Parathyroid adenoma (tissue), 2 donors: Measurements from ENCODE around the gene DIAPH2.

ENCODE experiments used
- H2AFZ ChIP-seq: fragments of 300-600 bp; sonication (generic); one replicate; pipeline ENCODE4 v1.7.0; 2017; ENCODE audit warnings: antibody characterized with exemption, mild to moderate bottlenecking
- H3K27ac ChIP-seq: fragments of 300-600 bp; sonication (generic); one replicate; pipeline ENCODE4 v1.7.0; 2017
- H3K27me3 ChIP-seq: fragments of 300-600 bp; sonication (generic); one replicate; pipeline ENCODE4 v1.7.0; 2017; ENCODE audit warnings: low read length; ENCODE audit not compliant: control insufficient read depth, insufficient read depth
- H3K36me3 ChIP-seq: fragments of 300-600 bp; sonication (generic); one replicate; pipeline ENCODE4 v1.7.0; 2017; ENCODE audit warnings: low read length; ENCODE audit not compliant: control insufficient read depth, insufficient read depth
- H3K4me1 ChIP-seq: fragments of 300-600 bp; sonication (generic); one replicate; pipeline ENCODE4 v1.7.0; 2017; ENCODE audit warnings: control low read depth
- H3K4me2 ChIP-seq: fragments of 300-600 bp; sonication (generic); one replicate; pipeline ENCODE4 v1.7.0; 2017; ENCODE audit warnings: low read length
- H3K4me3 ChIP-seq: fragments of 300-600 bp; sonication (generic); one replicate; pipeline ENCODE4 v1.7.0; 2017; ENCODE audit warnings: low read depth, low read length
- H3K79me2 ChIP-seq: fragments of 300-600 bp; sonication (generic); one replicate; pipeline ENCODE4 v1.7.0; 2017; ENCODE audit warnings: control low read depth
- H3K9ac ChIP-seq: fragments of 300-600 bp; sonication (generic); one replicate; pipeline ENCODE4 v1.7.0; 2017; ENCODE audit warnings: mild to moderate bottlenecking
- H3K9me3 ChIP-seq: fragments of 300-600 bp; sonication (generic); one replicate; pipeline ENCODE4 v1.7.0; 2017; ENCODE audit warnings: low read length; ENCODE audit not compliant: control insufficient read depth
- TF ChIP-seq, protein P1 (sequence below): fragments of 300-600 bp; sonication (generic); IDR thresholded peaks from one replicate; pipeline ENCODE4 v1.7.0; 2017; ENCODE audit warnings: antibody characterized with exemption, mild to moderate bottlenecking
- donor health status: primary hyperparathyroidism.

Gene DIAPH2

DNA sequence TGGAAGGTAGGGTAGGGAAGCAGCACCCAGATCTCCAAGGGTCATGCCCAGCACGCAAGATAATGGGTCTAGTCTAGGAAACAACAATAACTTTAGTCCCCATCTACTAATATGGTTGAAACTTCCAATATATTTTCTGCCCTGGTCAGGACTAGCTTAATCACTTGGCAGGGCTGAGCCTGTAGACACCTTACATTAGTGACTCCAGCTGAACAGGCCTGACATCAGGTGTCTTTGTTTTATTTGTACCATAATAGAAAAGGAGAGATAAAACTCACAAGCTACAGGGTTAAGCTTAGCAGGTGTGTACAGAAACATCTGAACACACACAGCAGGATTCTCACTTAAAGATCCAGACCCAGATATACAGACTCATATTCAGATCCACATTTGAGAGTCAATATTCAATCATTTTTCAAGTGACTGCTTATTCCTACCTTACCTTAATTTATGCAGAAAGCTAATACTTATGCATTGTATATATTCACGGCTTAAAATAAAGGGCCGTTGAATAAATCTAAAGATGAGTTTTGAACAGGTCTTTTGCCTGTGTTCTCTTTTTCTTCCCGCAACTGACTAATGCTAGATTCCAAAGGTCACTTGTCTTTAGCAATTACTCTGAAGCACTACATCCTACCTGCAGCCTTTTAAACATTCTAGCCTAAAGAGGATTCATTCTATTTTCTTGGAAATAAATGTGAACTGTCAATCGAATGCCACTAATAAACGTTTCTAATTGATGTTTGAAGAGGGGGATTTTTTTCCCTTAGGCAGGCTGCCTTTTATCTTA is 944.4 kb downstream of the DIAPH2 start:
- Histone ChIP-seq H2AFZ (no peak overlapping the region), H3K4me3 (no peak overlapping the region), H3K79me2 (no peaks in the 10 kb centered on the region), H3K36me3 (no peaks in the 10 kb centered on the region), H3K27ac (no peak overlapping the region), H3K4me1 (no peaks in the 10 kb centered on the region), H3K27me3 (no peaks in the 10 kb centered on the region), H3K9me3 (no peaks in the 10 kb centered on the region), H3K9ac (no peak overlapping the region), H3K4me2 (no peak overlapping the region)
- TF ChIP-seq, protein P1, sequence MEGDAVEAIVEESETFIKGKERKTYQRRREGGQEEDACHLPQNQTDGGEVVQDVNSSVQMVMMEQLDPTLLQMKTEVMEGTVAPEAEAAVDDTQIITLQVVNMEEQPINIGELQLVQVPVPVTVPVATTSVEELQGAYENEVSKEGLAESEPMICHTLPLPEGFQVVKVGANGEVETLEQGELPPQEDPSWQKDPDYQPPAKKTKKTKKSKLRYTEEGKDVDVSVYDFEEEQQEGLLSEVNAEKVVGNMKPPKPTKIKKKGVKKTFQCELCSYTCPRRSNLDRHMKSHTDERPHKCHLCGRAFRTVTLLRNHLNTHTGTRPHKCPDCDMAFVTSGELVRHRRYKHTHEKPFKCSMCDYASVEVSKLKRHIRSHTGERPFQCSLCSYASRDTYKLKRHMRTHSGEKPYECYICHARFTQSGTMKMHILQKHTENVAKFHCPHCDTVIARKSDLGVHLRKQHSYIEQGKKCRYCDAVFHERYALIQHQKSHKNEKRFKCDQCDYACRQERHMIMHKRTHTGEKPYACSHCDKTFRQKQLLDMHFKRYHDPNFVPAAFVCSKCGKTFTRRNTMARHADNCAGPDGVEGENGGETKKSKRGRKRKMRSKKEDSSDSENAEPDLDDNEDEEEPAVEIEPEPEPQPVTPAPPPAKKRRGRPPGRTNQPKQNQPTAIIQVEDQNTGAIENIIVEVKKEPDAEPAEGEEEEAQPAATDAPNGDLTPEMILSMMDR, result no peak

DNA sequence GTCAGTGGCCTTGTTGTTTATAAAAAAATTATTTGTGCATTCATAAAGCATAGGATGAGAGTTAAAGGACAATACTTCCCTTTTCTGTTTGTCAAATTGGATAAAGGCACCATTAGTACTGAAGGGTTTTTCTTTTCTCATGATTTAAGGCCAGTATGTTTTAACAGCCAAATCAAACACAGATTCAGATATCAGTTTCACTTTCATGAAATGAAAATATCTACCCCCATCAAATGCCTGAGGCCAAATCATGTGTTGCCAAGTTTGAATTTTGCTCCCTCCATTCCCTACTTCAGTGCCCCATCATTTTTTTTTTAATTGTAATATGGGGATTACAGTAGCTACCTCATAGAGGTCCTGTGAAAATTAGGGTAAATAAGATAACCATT is 944.9 kb downstream of the DIAPH2 start:
- no peak overlapping the region for H2AFZ ChIP-seq
- no peaks in the 10 kb centered on the region for H3K79me2 ChIP-seq
- H3K4me1 ChIP-seq, result no peaks in the 10 kb centered on the region
- H3K27ac ChIP-seq, result no peak overlapping the region
- no peaks in the 10 kb centered on the region for H3K36me3 ChIP-seq
- no peak overlapping the region for H3K4me2 ChIP-seq
- no peak overlapping the region for H3K9ac ChIP-seq
- TF ChIP-seq, protein P1, result no peak
- H3K4me3 ChIP-seq, result no peak overlapping the region
- no peaks in the 10 kb centered on the region for H3K9me3 ChIP-seq
- H3K27me3 ChIP-seq, result no peaks in the 10 kb centered on the region

DNA sequence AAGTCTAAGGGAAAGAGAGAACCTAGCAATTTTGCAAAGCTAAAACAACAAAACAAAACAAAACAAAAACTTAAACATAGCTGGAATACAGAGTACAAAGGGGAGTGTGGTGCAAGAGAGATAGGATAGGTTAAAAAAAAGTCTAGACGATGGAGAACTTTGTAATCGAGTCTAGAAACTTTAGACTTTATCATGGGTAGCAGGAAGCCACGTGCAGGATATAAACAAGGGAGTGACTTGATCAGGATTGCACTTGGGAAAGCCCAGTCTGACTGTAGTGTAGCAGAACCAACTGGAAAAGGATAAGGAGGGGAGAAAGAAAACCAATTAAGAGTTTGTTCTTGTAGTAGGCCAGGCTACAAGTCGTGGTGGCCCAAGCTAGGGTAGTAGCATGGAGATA is 949.2 kb downstream of the DIAPH2 start:
- no peaks in the 10 kb centered on the region for H3K27me3 ChIP-seq
- H3K4me3 ChIP-seq, result no peak overlapping the region
- no peaks in the 10 kb centered on the region for H3K79me2 ChIP-seq

DNA sequence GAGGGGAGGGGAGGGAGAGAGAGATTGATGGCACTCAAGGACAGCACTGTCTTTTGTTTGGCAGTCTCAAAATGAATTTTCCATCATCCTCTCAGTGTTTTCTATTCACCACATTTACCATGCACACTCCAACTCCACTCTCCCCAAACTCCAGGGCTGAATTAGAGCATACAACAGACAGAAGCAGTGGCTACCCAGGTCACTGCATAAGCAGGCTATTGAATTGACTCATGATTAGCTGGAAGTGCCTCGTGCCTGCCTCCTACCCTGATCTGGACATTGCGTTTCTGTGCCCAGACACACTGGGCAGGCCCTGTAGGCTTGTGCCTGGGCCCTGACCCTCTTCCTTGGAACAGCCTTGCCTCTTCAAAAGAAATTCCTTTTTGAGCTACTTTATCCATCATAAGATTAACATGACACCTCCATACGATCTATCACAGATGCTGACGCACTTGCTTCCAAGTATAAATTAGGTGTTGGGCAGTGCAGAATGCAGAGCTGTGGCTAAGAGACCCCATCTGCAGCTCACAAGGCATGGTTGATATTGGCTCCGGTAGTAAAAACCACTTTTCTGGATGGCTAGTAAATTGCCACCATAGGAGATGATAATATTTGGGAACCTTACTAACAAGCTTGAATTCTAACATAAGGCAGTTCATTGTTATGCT is 952.0 kb downstream of the DIAPH2 start:
- Histone ChIP-seq H3K4me1 (no peaks in the 10 kb centered on the region), H2AFZ (no peak overlapping the region), H3K79me2 (no peaks in the 10 kb centered on the region), H3K9me3 (no peaks in the 10 kb centered on the region), H3K27me3 (no peaks in the 10 kb centered on the region), H3K27ac (no peak overlapping the region), H3K4me2 (no peak overlapping the region), H3K36me3 (no peaks in the 10 kb centered on the region), H3K9ac (no peak overlapping the region), H3K4me3 (no peak overlapping the region)
- TF ChIP-seq, protein P1, result no peak

More for the DNA sequence above, 949.2 kb downstream of the DIAPH2 start:
- no peaks in the 10 kb centered on the region for H3K36me3 ChIP-seq
- H3K9ac ChIP-seq, result no peak overlapping the region
- H3K4me1 ChIP-seq, result no peaks in the 10 kb centered on the region
- no peak overlapping the region for H2AFZ ChIP-seq
- no peak overlapping the region for H3K27ac ChIP-seq
- TF ChIP-seq, protein P1, result no peak
- H3K4me2 ChIP-seq, result no peak overlapping the region
- no peaks in the 10 kb centered on the region for H3K9me3 ChIP-seq
